ENCODE results near the gene GLG1. TPM values are rescaled to one million over a fixed set of nuclear protein-coding genes. Genes with fewer than 3 reads are reported as not detected.

The GLG1 gene
- total and polyA plus RNA-seq, 5 experiments from 2014 or later: 137 to 210 (median 192) TPM

DNA sequence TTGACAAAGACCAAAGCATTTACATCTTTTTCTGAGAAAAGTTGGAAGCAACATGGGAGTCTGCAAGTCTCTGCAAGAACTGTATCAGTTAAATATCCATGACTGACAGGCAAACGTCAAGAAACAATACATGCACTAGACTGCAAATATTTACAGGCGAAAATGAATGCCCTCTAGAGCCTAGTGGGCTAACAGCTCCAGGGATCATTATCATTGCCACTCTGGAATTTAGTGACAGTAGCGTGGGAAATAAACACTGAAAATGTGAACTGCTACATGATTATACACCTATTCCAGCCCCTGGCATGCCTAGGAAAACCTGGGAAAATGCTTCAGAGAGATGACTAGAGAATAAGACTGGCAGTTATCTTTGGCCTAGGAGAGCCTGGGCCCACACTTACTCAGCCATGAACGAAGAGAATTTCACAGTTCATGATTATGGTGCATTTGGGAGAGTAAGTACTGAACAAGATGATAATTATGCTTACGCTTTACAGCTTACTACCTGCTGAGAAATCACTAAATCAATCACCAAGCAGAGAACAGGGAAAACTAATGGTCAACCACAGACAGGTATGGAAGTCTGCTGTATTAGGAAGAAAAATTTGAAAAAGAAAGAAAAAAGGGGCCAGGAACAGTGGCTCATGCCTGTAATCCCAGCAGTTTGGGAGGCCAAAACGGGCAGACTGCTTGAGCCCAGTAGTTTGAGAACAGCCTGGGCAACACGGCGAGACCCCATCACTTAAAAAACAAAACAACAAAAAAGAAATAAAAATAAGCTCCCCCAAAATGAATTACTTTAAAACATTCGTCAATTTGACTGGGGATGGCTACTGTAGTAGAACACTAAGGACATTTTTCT is 119.0 kb downstream of the GLG1 start:
- H3K36me3 Mint-ChIP-seq: peaks cover 5 to 91% (median 26%) of the 10 kb centered on the region in 3 donors
- ATAC-seq (no peak), DNase-seq (no peak)
- no peak overlapping the region for H3K4me3 Mint-ChIP-seq
- H3K27ac Mint-ChIP-seq: peak overlapping the region in 7 of 10 donors; percentile 0 to 61 (median 12)
- H3K4me1 Mint-ChIP-seq: peaks cover 0 to 18% (median 3%) of the 10 kb centered on the region in 4 donors
- no peaks in the 10 kb centered on the region for H3K9me3 Mint-ChIP-seq
- H3K27me3 Mint-ChIP-seq: no peaks in the 10 kb centered on the region
- POLR2A ChIA-PET: interaction anchor here (0.6 kb wide), 1 partner anchor 53 kb away, joined by 4 read pairs; no protein-coding TSS in a partner anchor

DNA sequence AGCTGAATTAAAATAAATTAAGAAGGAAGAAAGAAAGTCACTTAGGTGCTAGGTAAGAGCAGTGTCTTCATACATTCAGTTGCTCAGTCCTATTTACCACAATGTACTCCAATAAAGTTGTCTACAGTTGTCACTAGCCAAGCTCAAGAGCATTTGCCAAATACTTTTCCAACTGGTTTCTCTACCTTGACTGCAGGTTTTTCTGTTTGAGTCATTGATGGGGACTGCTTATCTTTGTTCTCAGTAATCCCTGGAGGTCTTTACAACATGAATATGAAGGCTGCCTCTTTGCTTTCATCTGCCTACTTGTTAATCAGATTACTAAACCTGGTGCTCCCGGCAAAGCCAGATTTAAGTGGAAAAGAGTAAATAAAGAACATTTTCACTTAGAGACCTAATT is 121.0 kb downstream of the GLG1 start:
- ATAC-seq (no peak), DNase-seq (no peak)
- peak overlapping the region in 4 of 10 donors; percentile 18 to 55 (median 52) for H3K27ac Mint-ChIP-seq
- POLR2A ChIA-PET: no interaction called here
- no peaks in the 10 kb centered on the region for H3K9me3 Mint-ChIP-seq
- no peak overlapping the region for H3K4me3 Mint-ChIP-seq
- peaks cover 5 to 91% (median 24%) of the 10 kb centered on the region in 3 donors for H3K36me3 Mint-ChIP-seq
- H3K4me1 Mint-ChIP-seq: peaks cover 0 to 17% (median 2%) of the 10 kb centered on the region in 4 donors
- no peaks in the 10 kb centered on the region for H3K27me3 Mint-ChIP-seq

DNA sequence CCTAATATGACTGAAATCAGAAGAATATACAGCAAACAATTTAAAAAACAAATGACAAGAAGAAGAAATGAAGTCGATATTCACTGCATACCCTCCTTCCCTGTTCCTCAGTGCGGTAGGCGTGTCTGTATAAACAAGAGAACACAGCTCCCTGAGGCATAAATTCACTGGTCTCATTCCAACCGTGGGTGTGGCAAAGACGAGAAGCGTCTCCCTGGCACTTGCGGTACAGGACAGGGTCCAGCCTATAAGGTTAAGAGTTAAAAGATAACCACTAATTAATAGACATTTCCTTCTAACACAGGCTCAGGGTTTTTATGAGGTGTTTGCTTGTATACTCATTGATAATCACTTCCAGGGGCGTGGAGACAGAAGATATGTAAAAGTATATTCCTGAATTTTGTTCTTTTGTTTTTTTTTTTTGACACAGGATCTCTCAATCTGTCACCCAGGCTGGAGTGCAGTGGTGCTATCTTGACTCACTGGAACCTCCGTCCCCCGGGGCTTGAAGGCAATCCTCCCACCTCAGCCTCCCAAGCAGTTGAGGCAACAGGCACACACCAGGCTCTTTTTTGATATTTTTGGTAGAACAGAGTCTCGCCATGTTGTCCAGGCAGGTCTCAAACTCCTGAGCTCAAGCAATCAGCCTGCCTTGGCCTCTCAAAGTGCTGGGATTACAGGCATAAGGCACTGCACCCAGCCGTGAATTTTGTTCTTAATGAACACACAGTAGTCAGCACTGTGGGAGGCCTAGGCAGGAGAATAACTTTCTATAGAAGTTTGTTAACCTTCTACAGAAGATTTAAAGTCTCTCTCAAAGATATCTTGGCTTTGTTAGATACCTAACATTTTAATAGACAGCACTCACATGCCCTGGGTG is 126.5 kb downstream of the GLG1 start:
- no peaks in the 10 kb centered on the region for H3K27me3 Mint-ChIP-seq
- peaks cover 0 to 96% (median 29%) of the 10 kb centered on the region in 3 donors for H3K36me3 Mint-ChIP-seq
- no peak for DNase-seq
- no peak for ATAC-seq
- POLR2A ChIA-PET: no interaction called here
- H3K9me3 Mint-ChIP-seq: no peaks in the 10 kb centered on the region
- no peak overlapping the region for H3K4me3 Mint-ChIP-seq
- H3K27ac Mint-ChIP-seq: peak overlapping the region in 8 of 10 donors; percentile 10 to 84 (median 64)
- peaks cover 0 to 7% (median 4%) of the 10 kb centered on the region in 4 donors for H3K4me1 Mint-ChIP-seq

DNA sequence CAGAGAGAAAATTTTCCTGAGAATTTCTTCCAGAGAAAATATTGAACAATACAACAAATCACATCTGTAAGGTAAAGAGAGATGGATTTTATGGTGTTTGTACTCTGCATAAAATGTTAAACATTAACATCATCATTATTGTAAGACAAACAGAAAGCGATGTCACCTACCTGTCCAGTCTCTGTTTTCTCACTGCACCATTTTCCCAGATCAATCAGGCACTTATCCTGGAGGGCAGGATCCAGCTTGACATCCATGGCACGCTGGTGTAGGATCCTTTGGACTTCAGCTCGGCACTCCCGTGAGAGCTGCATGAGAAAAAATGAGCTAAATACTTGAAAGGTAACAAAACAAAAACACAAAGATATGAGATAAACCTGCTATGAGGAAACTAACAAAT is 129.7 kb downstream of the GLG1 start:
- Mint-ChIP-seq H3K4me3 (no peak overlapping the region), H3K9me3 (no peaks in the 10 kb centered on the region), H3K27ac (peak overlapping the region in 3 of 10 donors; percentile 10 to 20 (median 12)), H3K36me3 (peaks cover 0 to 97% (median 25%) of the 10 kb centered on the region in 3 donors), H3K27me3 (no peaks in the 10 kb centered on the region), H3K4me1 (peaks cover 0 to 7% (median 0%) of the 10 kb centered on the region in 4 donors)
- no peak for ATAC-seq
- DNase-seq: no peak
- POLR2A ChIA-PET: interaction anchor here (0.6 kb wide), 1 partner anchor 190 kb away, joined by 3 read pairs; the partner anchor contains the start of gene RFWD3

- ATAC-seq: no peak
- Mint-ChIP-seq H3K4me1 (peaks cover 0 to 7% (median 0%) of the 10 kb centered on the region in 4 donors), H3K9me3 (no peaks in the 10 kb centered on the region), H3K36me3 (peaks cover 0 to 97% (median 27%) of the 10 kb centered on the region in 3 donors), H3K27ac (peak overlapping the region in 3 of 10 donors; percentile 28 to 74 (median 39)), H3K4me3 (no peak overlapping the region), H3K27me3 (no peaks in the 10 kb centered on the region)
- no peak for DNase-seq
- POLR2A ChIA-PET: no interaction called here
These were observed 132.5 kb downstream of the GLG1 start for GRCh38 chr16:74474416-74474815.

GRCh38 chr16:74472540-74472939 is 134.4 kb downstream of the GLG1 start:
- Mint-ChIP-seq H3K36me3 (peaks cover 0 to 99% (median 27%) of the 10 kb centered on the region in 3 donors), H3K4me3 (no peak overlapping the region), H3K27ac (no peak overlapping the region), H3K27me3 (no peaks in the 10 kb centered on the region), H3K9me3 (no peaks in the 10 kb centered on the region), H3K4me1 (peaks cover 0 to 7% (median 3%) of the 10 kb centered on the region in 4 donors)
- ATAC-seq: no peak
- DNase-seq: no peak
- POLR2A ChIA-PET: interaction anchor here (0.6 kb wide), 1 partner anchor 134 kb away, joined by 4 read pairs; the partner anchor contains the start of gene GLG1

GRCh38 chr16:74472010-74472409 is 134.9 kb downstream of the GLG1 start:
- no peaks in the 10 kb centered on the region for H3K9me3 Mint-ChIP-seq
- H3K4me3 Mint-ChIP-seq: no peak overlapping the region
- POLR2A ChIA-PET: no interaction called here
- H3K36me3 Mint-ChIP-seq: peaks cover 0 to 99% (median 28%) of the 10 kb centered on the region in 3 donors
- no peak for DNase-seq
- ATAC-seq: no peak
- peaks cover 2 to 11% (median 8%) of the 10 kb centered on the region in 4 donors for H3K4me1 Mint-ChIP-seq
- no peaks in the 10 kb centered on the region for H3K27me3 Mint-ChIP-seq
- peak overlapping the region in 1 of 10 donors; percentile 34 for H3K27ac Mint-ChIP-seq

GRCh38 chr16:74469946-74470478 is 136.9 kb downstream of the GLG1 start:
- Mint-ChIP-seq H3K27me3 (no peaks in the 10 kb centered on the region), H3K27ac (peak overlapping the region in 2 of 10 donors; percentile 35 to 48), H3K4me3 (no peak overlapping the region), H3K9me3 (no peaks in the 10 kb centered on the region), H3K36me3 (peaks cover 0 to 98% (median 26%) of the 10 kb centered on the region in 3 donors), H3K4me1 (peaks cover 6 to 14% (median 11%) of the 10 kb centered on the region in 4 donors)
- no peak for ATAC-seq
- no peak for DNase-seq
- POLR2A ChIA-PET: no interaction called here

DNA sequence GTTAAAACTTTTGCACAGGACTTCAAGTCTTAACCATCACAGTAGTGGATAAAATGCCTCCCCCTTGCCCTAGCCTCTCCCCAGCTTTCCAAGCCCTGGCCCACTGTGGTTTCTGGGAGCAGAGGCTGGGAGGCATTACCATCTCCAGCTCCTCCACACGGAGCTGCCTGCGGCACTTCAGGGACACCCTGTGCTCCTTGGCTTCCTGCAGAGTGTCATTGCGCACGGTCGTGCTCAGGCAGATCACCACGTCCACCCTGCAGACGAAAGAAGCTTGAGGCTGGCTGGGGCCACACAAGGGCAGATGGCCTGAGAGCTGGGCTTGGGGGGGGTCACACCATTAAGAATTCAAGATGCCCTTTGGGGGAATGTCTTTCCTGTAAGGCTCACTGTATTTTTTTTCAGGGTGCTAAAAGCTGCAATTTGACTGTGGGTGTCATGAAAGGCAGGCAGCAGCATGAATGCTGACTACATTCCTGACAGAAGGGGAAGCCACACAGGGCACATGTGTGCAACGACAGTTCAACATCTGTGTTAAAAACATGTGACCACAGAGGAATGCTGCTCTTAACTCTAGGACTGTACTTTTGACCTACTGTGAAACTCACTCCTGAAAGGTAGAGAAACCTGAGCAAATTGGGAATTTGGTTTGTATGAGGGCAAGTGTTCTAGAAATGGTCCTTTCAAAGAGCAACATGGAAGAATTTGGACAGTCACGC is 137.9 kb downstream of the GLG1 start:
- no peak for ATAC-seq
- POLR2A ChIA-PET: no interaction called here
- DNase-seq: no peak
- Mint-ChIP-seq H3K36me3 (peaks cover 0 to 98% (median 30%) of the 10 kb centered on the region in 3 donors), H3K27ac (peak overlapping the region in 2 of 10 donors; percentile 3 to 14), H3K4me1 (peaks cover 6 to 18% (median 12%) of the 10 kb centered on the region in 4 donors), H3K27me3 (no peaks in the 10 kb centered on the region), H3K4me3 (no peak overlapping the region), H3K9me3 (no peaks in the 10 kb centered on the region)

DNA sequence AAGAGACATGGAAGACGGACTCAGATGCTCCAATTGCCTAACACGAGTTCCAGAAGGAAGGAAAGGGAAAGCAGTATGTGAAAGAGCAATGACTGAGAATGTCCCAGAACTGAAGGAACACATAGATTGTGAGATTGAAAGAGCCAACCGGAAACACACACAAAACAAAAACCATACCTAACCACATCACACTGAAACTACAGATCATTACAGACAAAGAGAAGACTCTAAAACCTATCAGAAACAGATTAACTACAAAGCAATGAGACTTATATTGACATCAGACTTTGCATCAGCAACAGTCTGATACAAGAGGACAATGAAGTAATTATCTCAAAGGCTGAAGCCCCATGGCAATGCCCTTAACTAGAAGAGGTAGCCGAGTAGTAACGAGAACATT is 140.0 kb downstream of the GLG1 start:
- ATAC-seq (peak in 1 of 2 donors; percentile 49), DNase-seq (no peak)
- H3K27me3 Mint-ChIP-seq: no peaks in the 10 kb centered on the region
- POLR2A ChIA-PET: no interaction called here
- no peaks in the 10 kb centered on the region for H3K9me3 Mint-ChIP-seq
- H3K4me1 Mint-ChIP-seq: peaks cover 6 to 19% (median 12%) of the 10 kb centered on the region in 4 donors
- H3K4me3 Mint-ChIP-seq: no peak overlapping the region
- H3K27ac Mint-ChIP-seq: peak overlapping the region; percentile 20 to 77 (median 59)
- H3K36me3 Mint-ChIP-seq: peaks cover 0 to 99% (median 43%) of the 10 kb centered on the region in 3 donors

DNA sequence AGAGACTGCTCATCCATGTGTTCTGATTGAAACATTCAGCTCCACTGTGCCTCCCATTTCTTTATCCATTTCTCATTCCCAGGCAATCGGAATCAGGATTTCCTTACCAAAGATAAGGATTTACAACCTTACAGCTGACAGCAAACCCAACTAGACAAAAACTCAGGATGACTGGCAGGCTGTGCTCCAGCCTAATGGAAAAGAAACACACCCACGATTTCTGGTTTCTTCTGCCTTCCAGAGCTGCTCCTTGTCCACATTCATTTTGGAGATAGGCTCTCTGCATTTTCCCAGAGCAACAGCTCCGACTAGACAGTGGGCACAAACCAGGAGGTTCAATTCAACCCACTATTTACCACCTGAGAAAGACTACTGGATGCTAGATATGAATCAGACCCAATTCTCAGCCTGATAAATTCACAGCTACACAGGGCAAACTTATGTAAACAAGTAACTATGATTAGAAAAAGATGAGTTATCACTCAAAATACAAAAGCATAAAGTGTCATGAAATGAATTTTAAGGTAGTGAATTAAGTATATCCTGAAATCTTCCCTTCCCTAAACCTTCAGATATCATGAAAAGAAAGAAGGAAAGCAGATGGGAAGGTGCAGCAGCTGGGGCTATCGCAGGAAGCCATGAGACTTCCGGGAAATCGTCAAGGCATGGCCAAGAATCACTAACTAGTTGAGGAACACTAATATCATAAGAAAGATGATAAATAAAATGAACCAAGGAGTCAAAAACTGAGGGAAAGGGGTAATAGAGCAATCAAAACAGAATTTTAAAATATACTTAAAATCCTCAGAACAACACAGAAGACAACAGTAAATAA is 140.8 kb downstream of the GLG1 start:
- peaks cover 6 to 19% (median 12%) of the 10 kb centered on the region in 4 donors for H3K4me1 Mint-ChIP-seq
- no peaks in the 10 kb centered on the region for H3K27me3 Mint-ChIP-seq
- no peak overlapping the region for H3K4me3 Mint-ChIP-seq
- no peak for DNase-seq
- H3K9me3 Mint-ChIP-seq: no peaks in the 10 kb centered on the region
- H3K36me3 Mint-ChIP-seq: peaks cover 0 to 99% (median 45%) of the 10 kb centered on the region in 3 donors
- ATAC-seq: no peak
- POLR2A ChIA-PET: no interaction called here
- peak overlapping the region; percentile 25 to 80 (median 68) for H3K27ac Mint-ChIP-seq

Data from naive thymus-derived CD8-positive, alpha-beta T cell (primary cell).